PC-3 (cell line): ENCODE results near the gene ID2. TPM values are rescaled to one million over a fixed set of nuclear protein-coding genes. Genes with fewer than 3 reads are reported as not detected.

Source experiments
- ATAC-seq: fragments of 200-7000 bp; cut with Tn5 transposase; 2 replicates; pipeline ENCODE4 v1.9.1; 2020; ENCODE audit warnings: mild to moderate bottlenecking, moderate library complexity
- BruUV-seq: library from RNA; stranded (reverse); fragments of 400-500 nt; replicated peaks from 2 replicates; lab custom pipeline; 2021; lab: Mats Ljungman, UMichigan
- CTCF ChIA-PET: fragments of 300-600 bp; sonication (Branson Sonifier 250); formaldehyde crosslinking; loops from one replicate; lab custom pipeline; 2022; ENCODE audit warnings: antibody characterized with exemption; lab: Charles Lee
- POLR2A ChIA-PET: fragments of 300-600 bp; sonication (Branson Sonifier 250); formaldehyde crosslinking; loops from one replicate; lab custom pipeline; 2022; ENCODE audit warnings: antibody characterized with exemption; ENCODE audit not compliant: unreplicated experiment; lab: Charles Lee
- DNase-seq: peaks from one replicate; pipeline ENCODE4 v3.0.0-alpha.2; 2015
- H2AFZ ChIP-seq: fragments of 300-600 bp; sonication (generic); 2 replicates; pipeline ENCODE4 v1.6.0; 2016; ENCODE audit warnings: antibody characterized with exemption, low read length
- H3F3A ChIP-seq: fragments of 300-600 bp; sonication (generic); one replicate; pipeline ENCODE4 v1.6.0; 2017; ENCODE audit warnings: antibody characterized with exemption, low read length, control low read depth, mild to moderate bottlenecking; ENCODE audit not compliant: unreplicated experiment
- H3K27ac ChIP-seq: fragments of 300-600 bp; sonication (generic); 2 replicates; pipeline ENCODE4 v1.5.1; 2016; ENCODE audit warnings: mild to moderate bottlenecking, low read length
- H3K27me3 ChIP-seq: fragments of 300-600 bp; sonication (generic); 2 replicates; pipeline ENCODE4 v1.6.1; 2016; ENCODE audit warnings: low read length, mixed read lengths
- H3K36me3 ChIP-seq: fragments of 300-600 bp; sonication (generic); 2 replicates; pipeline ENCODE4 v1.6.1; 2016; ENCODE audit warnings: low read depth, mixed run types, low read length, mixed read lengths
- H3K4me1 ChIP-seq: fragments of 300-600 bp; sonication (generic); 2 replicates; pipeline ENCODE4 v1.5.1; 2016; ENCODE audit warnings: low read length; ENCODE audit not compliant: insufficient read depth
- H3K4me2 ChIP-seq: fragments of 300-600 bp; sonication (generic); 2 replicates; pipeline ENCODE4 v1.6.0; 2016; ENCODE audit warnings: low read length
- H3K4me3 ChIP-seq: fragments of 300-600 bp; sonication (generic); 2 replicates; pipeline ENCODE4 v1.5.1; 2016; ENCODE audit warnings: mild to moderate bottlenecking, low read length, mixed read lengths
- H3K79me2 ChIP-seq: fragments of 300-600 bp; sonication (generic); 2 replicates; pipeline ENCODE4 v1.6.1; 2017; ENCODE audit warnings: low read length, mixed read lengths
- H3K9ac ChIP-seq: fragments of 300-600 bp; sonication (generic); 2 replicates; pipeline ENCODE4 v1.6.0; 2016; ENCODE audit warnings: mild to moderate bottlenecking, low read length
- H3K9me2 ChIP-seq: fragments of 300-600 bp; sonication (generic); replicated peaks from 2 replicates; pipeline ENCODE4 v1.6.1; 2016; ENCODE audit warnings: mixed run types, low read length, mixed read lengths
- H3K9me3 ChIP-seq: fragments of 300-600 bp; sonication (generic); 2 replicates; pipeline ENCODE4 v1.6.1; 2016; ENCODE audit warnings: low read length, mixed read lengths
- H4K20me1 ChIP-seq: fragments of 300-600 bp; sonication (generic); 2 replicates; pipeline ENCODE4 v1.6.1; 2016; ENCODE audit warnings: low read length, mixed read lengths
- EZH2 ChIP-seq: fragments of 300-600 bp; sonication (generic); IDR thresholded peaks from one replicate; pipeline ENCODE4 v1.6.1; 2017; ENCODE audit warnings: antibody characterized with exemption, mild to moderate bottlenecking, low read length; ENCODE audit not compliant: unreplicated experiment
- EZH2phosphoT487 ChIP-seq: fragments of 300-600 bp; sonication (generic); IDR thresholded peaks from 2 replicates; pipeline ENCODE4 v1.6.1; 2018; ENCODE audit warnings: mild to moderate bottlenecking, antibody characterized with exemption, low read length, borderline replicate concordance
- intact Hi-C: fragments of 100-400 bp; cut with micrococcal nuclease; formaldehyde crosslinking; loops from 2 replicates; pipeline ENCODE4 v1.9.0; 2023
- total RNA-seq: library from RNA; depleted of rRNA; stranded (reverse); fragments of >200 nt; gene quantifications from 2 replicates; pipeline ENCODE4 v1.2.3, GENCODE V29; 2014; rRNA removed
- TF ChIP-seq, protein P1 (sequence below): fragments of 300-600 bp; sonication (generic); conservative IDR thresholded peaks from 2 replicates; pipeline ENCODE4 v1.5.1; 2017; ENCODE audit warnings: antibody characterized with exemption, low read depth, mild to moderate bottlenecking, low read length

Gene ID2
- total RNA-seq, 1 experiment from 2014 or later: 92.1 TPM

DNA sequence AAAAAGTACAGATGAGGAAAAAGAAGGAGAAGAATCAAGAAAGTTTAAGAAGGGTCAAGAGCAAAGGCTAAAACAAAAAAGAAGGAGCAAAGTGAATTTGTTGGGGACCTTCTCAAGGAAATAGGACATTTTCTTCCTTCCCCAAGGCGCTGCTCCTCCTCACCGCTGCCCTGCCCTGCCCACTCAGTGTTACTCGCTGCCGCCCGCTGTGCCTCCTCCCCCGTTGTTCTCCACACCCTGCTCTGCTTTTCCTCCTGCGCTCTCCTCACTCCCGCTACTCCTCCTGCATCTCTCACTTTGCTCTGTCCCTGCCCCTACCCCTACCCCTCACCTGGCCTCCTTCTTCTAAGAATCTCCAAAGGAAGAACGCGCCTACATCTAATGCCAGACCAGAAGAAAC, 50.7 kb downstream of the ID2 start:
- Histone ChIP-seq H4K20me1 (no peaks in the 10 kb centered on the region), H3K27me3 (no peaks in the 10 kb centered on the region), H3K9me3 (no peaks in the 10 kb centered on the region), H2AFZ (no peak overlapping the region), H3F3A (no peaks in the 10 kb centered on the region), H3K9ac (no peak overlapping the region), H3K79me2 (no peaks in the 10 kb centered on the region), H3K27ac (no peak overlapping the region), H3K36me3 (peaks cover 22% of the 10 kb centered on the region), H3K9me2 (no peaks in the 10 kb centered on the region), H3K4me1 (peaks cover 26% of the 10 kb centered on the region), H3K4me2 (no peak overlapping the region), H3K4me3 (no peak overlapping the region)
- TF ChIP-seq EZH2 (no peak), EZH2phosphoT487 (no peak)
- TF ChIP-seq, protein P1, sequence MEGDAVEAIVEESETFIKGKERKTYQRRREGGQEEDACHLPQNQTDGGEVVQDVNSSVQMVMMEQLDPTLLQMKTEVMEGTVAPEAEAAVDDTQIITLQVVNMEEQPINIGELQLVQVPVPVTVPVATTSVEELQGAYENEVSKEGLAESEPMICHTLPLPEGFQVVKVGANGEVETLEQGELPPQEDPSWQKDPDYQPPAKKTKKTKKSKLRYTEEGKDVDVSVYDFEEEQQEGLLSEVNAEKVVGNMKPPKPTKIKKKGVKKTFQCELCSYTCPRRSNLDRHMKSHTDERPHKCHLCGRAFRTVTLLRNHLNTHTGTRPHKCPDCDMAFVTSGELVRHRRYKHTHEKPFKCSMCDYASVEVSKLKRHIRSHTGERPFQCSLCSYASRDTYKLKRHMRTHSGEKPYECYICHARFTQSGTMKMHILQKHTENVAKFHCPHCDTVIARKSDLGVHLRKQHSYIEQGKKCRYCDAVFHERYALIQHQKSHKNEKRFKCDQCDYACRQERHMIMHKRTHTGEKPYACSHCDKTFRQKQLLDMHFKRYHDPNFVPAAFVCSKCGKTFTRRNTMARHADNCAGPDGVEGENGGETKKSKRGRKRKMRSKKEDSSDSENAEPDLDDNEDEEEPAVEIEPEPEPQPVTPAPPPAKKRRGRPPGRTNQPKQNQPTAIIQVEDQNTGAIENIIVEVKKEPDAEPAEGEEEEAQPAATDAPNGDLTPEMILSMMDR: no peak
- CTCF ChIA-PET: no interaction called here
- no peak for DNase-seq
- intact Hi-C loops: no loop called here
- POLR2A ChIA-PET: no interaction called here
- no TSS peak for BruUV-seq
- no peak for ATAC-seq

Other genes starting within 250 kb of the ID2 start
- gene KIDINS220, start 155.6 kb downstream of the ID2 start, total RNA-seq: 35.3 and 37.6 TPM in 2 replicates